Body of pancreas (tissue), 4 donors: ENCODE results near the gene SSBP1.

Experiments used
- POLR2A ChIP-seq, 3 donors: fragments of 450-650 bp; IDR thresholded peaks; one replicate each; pipeline ENCODE4 v1.6.1; 2016; ENCODE audit warnings: antibody characterized with exemption in 3 of 3, mild to moderate bottlenecking in 2 of 3
- TF ChIP-seq, protein P1 (sequence below), 7 experiments: fragments of 450-650 bp in 4 of 7; fragments of 200-600 bp in 3 of 7; sonication (generic) in 3 of 7; IDR thresholded peaks; one replicate each; pipeline ENCODE4 v1.5.1; 2016 to 2019; ENCODE audit warnings: antibody characterized with exemption in 7 of 7

DNA sequence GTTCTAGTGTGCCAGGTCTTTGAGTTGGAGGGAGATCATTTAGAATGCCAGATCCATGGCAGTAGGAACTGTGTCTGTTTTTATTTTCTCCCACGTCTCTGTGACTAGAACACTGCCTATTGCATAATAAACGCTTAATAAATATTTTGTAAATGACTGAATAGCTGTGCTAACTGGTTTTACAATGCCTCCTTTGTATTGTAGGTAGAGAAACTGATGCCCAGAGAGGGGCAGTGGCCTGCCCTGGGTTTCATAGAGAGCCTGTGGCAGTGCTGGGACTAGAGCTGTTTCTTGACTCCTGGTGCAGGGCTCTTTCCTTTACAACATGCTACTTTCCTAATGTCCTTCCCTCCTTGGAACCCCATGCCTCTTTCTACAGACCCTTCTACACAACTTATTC lies 54.4 kb downstream of the SSBP1 start:
- no peak for TF ChIP-seq POLR2A (IDR thresholded peaks at IDR 0.05)
- TF ChIP-seq, protein P1, sequence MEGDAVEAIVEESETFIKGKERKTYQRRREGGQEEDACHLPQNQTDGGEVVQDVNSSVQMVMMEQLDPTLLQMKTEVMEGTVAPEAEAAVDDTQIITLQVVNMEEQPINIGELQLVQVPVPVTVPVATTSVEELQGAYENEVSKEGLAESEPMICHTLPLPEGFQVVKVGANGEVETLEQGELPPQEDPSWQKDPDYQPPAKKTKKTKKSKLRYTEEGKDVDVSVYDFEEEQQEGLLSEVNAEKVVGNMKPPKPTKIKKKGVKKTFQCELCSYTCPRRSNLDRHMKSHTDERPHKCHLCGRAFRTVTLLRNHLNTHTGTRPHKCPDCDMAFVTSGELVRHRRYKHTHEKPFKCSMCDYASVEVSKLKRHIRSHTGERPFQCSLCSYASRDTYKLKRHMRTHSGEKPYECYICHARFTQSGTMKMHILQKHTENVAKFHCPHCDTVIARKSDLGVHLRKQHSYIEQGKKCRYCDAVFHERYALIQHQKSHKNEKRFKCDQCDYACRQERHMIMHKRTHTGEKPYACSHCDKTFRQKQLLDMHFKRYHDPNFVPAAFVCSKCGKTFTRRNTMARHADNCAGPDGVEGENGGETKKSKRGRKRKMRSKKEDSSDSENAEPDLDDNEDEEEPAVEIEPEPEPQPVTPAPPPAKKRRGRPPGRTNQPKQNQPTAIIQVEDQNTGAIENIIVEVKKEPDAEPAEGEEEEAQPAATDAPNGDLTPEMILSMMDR (IDR thresholded peaks at IDR 0.05), result no peak
